GM19043 (cell line): ENCODE results near the gene RPL26.
"Not testable (repeated sequence)": the region's sequence is repeated elsewhere in the genome, so short reads cannot be mapped to it uniquely, and the experiment has no call there.

Experiments used
- ATAC-seq: cut with Tn5 transposase; IDR thresholded peaks from one replicate; pipeline ENCODE4 v1.9.1; 2021; ENCODE audit warnings: low read depth; ENCODE audit not compliant: unreplicated experiment

The RPL26 gene

DNA sequence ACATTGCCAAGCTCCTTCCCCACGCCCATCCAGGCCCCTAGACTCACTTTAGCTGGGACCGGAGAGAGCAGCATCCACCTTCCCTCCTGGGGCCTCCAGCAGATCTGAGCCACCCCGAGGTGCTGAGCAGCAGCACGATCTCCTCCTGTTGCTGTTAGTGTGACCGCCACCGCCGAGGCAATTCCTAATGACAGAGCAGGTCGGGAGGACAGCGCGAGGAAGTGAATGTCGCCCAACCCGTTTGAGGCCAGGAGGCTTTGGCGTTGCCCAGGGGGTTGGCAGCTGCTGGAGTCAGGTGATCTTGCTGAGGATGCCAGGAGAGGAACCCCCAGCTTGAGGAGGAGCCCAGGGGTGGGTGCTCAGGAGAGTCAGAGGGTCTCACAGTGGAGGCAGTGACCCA is 14.6 kb upstream of the RPL26 start, which contains the start of gene RNF222:
Gene RNF222 (minus strand): TSS at position 192 of the 400 bp plus-strand sequence. CDS start 4,366 bp downstream, outside the sequence.
- ATAC-seq, result no peak

DNA sequence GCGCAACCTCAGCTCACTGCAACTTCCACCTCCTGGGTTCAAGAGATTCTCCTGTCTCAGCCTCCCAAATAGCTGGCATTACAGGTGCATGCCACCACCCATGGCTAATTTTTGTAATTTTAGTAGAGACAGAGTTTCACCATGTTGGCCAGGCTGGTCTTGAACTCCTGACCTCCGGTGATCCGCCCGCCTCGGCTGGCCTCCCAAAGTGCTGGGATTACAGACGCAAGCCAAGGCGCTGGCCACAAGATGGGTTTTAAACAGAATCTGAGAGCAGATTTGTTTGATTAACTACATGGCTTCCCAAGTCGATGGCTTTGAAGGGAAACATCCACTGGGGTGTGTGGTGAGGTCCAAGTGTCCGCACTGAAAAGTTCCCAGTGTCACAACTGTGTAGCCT is 11.5 kb upstream of the RPL26 start:
- ATAC-seq, result not testable (repeated sequence)

DNA sequence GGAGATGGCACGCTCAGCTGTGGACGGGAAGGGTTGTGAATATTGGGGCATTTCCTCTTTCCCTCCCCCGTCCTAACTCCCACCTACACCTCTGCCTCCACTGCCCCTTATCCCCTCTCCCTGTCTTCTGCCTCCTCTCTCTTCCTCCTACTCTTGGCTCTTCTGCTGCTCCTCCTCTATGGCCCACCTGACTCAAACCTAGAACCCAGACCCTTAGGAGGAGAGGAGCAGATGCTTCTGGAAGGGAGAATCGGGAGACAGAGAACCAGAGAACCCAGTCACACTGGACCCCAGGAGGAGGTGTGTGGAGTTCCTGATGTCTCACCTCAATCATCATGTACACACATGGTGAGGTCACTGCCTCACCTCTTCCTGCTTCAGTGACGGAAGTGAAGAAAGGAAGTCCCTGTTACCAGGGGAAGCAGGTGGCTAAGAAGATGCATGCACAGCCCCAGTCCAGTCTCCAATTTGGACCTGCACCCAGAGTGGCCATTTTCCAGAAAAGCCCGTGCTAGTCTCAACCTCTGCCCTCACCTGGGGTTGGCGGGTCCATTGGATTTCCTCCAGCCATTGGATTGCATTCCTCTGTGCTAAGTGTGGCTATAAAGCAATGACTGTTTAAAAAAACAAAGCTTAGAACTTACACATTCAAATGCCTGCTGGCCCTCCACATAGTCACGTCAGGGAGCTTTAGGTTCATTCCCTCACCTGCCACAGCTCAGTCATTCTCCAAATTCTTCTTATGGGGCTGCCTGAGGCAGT is 10.7 kb upstream of the RPL26 start:
- ATAC-seq, result no peak

DNA sequence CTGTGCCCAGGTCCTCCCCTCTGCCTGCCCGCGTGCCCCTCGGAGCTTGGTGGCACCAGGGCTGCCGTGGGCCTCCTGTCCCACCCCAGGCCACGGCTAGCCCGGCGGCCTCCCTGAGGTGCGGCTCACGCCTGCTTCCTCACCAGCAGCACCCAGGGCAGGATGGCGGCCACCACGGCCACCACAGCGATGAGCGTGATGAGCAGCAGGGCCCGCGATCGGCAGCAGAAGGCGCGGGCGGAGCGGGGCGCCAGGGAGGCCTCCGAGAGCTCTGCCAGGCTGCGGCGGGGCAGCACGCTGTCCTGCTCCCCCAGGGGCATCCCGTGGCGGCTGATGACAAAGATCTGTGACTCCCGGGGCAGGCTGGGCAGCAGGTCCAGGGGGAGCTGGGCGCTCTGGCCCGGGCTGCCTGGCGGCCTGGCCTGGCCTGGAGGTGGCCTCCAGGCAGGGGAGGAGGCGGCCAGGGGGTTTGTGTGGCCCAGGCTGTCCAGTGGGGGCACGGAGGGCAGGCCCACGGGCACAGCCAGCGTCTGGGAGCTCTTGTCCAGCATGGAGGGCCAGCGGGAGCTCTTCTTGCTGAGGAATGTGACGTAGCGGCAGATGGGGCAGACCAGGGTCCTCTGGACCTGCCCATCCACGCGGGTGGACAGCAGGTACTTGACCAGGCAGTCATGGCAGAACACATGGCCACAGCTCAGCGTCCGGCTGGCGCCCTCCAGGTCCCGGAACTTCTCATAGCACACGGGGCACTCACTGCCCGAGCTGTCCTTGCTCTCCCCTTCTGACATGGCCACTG is 9.9 kb upstream of the RPL26 start:
- no peak for ATAC-seq

DNA sequence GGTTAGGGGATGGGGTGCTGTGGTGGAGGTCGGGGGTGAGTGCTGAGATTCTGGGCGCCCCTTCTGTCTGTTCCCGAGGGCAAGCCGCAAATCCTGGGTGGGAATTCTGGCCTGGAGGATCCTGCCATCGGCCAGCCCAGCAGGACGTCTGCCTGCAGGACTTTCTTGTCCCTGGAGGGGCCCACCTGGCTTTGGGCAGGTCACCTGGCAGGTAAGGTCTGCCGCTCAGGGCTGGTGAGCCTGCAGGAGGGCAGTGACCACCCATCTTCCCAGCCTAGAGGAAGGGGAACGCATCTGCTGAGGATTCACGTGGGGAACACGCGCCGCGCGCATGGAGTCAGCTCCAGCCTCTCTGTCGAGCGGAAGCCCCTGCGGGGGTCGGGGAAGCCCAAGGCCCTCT is 9.3 kb upstream of the RPL26 start:
- no peak for ATAC-seq

DNA sequence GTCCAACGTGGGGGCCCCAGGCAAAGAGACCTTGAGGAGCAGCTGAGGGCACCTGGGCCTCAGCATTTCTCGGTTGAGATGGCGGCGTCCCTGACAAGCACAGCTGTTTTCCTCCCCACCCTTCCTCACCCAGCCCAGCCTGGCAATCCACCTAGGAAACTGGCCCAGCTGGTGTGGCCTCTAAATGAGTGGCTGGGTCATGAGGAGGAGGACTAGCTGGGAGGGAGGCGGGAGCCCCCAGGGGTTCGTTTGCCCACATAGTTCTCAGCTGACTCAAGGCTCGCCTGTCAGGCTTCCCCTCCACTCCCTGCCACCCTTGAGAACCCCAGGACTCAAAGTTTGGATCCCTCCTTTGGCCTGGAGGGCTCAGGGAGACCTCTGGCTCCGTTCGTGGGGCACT is 8.7 kb upstream of the RPL26 start:
- ATAC-seq, result no peak

DNA sequence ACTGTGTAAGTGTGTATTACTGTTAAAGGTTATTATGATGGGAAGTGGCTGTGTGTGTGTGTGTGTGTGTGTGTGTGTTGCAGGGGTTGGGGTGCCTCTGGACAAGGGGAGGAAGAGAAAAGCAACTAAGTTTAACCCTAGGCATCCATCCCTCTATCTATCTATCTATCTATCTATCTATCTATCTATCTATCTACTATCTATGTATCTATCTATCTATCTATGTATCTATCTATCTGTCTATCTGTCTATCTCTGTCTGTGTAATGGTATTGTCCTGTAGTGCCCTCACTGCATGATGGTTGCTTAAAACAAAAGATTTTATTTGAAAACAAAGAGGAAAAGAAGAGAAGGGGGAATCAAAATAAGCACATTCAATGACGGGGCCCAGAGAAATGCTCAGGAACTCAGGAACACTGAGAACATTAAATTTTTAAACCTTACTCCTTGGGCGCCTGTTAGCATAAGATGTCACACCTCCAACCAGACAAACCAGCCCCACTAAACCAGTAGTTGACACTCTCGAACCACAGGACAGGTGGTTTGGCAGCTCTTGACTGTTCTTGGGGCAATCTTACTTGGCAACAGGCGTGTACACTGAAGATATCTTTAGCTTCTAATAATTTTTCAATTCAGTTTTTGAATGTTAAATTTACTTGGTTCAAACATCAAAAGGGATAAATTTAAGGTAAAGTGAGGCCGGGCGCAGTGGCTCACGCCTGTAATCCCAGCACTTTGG is 5.1 kb upstream of the RPL26 start:
- ATAC-seq, result no peak

DNA sequence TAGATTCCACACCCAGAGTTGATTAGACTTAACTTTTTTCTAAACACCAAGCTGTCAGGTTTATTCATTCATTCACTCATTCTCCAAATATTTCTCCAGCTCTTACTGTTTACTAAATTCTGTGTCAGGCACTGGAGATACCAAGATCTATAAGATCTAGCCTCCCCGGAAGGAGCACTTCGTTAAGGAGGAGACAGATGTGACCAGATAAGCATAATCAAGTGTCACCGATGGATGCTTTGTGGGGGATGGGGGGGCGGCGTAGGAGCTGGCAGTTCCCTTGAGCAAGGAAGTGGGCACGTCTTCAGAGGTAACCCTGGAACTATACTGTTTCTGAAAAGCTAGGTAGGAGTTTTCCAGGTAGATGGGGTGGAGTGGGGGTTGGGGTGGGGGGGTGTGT is 3.8 kb upstream of the RPL26 start:
- no peak for ATAC-seq

DNA sequence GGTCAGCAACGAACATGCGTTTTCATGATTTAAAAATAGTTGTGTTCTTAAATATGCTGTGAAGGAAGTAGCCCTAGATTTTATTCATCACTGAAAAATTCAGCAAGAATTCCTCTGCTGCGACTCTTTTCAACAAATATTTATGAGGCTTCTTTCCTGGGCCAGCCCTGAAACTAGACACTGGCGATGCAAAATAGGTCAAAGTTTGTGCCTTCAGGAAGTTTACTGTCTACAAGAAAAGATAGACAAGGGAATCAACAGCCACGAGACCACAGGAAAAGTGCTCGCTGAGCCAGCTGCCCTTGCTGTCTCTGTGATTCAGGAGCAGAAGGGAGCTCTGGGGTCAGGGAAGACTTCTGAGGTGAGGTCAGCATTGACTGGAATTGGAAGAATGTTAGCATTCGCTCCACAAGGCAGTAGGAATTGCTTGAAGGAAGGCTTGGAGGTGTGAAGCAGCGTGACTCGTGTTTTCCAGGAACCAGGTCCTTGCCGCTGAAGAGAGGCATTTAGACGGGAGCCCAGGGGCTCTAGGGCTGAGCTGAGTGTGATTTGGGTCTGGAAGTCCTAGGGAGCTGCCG is 1.9 kb upstream of the RPL26 start:
- no peak for ATAC-seq

DNA sequence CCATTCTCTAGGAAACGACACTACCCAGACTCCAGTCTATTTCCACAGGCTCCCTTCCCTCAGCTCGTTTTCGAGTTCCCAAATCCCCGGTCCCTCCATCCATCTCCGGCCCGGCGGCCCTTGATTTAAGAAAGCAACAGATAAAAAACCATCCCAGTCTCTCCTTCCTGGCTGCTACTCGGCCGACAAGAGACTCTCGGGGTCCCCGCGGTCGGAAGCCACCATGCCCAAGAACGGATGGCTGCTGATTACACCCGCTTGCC is 182 bp downstream of the RPL26 start:
- no peak for ATAC-seq

DNA sequence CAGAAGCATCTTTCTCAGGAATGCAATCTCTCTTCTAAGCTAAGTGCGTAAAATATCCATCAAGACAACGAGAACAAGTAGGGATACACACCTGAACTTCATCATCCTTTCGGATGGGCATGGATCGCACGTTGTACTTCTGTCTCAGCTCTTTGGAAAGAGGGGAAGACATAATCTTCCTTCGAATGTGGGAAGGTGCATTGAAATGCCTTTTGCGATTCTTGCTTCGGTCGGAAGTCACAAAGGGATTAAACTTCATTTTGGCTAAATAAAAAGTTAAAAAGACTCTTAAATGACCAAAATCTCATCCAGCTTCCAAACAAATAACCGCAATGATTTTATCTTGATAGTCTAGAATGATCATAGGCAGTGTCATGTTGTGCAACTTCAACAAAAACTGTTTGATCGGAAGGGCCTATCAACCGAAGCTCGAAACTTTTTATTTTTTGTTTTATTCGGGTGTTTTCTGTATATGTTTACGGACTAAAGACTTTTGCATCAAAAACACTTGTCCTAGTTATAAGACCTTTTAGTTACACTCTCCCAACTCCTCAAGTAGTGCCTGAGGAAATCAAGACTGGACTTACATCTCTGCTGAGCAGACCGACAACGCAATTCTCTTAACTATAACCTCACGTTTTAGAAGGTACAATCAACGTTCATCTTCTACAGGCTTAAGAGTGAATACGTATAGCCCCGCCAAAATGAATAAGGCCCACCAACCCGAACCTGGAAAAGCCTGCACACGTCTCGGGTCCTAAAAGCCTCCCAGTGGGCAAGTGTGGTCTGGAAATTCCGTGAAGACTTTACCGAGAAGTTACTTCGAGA is 727 bp downstream of the RPL26 start:
- ATAC-seq, result no peak

DNA sequence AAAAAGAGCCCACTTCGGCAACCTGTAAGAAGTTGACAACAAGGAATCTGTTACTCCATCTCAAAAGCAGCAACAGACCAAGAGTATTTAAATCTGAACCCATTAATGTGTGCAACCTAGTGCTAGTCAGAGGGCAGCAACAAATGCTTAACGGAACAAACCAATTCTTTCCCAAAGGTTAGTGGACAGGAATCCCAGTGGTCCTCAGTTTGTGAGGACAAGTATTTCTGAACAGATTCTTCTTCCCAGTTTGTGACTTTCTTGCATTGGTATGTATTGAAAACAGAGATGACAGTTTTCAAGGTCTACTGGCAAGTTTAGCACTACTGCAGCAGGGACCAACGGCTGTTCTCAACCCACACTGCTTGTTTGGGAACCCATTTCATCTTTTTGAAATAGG is 2.9 kb downstream of the RPL26 start:
- ATAC-seq, result no peak

DNA sequence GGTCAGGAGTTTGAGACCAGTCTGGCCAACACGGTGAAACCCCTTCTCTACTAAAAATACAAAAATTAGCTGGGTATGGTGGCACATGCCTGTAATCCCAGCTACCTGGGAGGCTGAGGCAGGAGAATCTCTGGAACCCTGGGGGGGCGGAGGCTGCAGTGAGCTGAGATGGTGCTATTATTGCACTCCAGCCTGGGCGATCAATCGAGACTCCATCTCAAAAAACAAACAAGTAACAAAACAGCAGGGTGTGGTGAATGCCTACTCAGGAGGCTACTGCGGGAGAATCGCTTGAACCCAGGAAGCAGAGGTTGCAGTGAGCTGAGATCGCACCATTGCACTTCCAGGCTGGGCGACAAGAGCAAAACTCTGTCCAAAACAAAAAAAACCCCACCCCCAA is 4.9 kb downstream of the RPL26 start:
- not testable (repeated sequence) for ATAC-seq

DNA sequence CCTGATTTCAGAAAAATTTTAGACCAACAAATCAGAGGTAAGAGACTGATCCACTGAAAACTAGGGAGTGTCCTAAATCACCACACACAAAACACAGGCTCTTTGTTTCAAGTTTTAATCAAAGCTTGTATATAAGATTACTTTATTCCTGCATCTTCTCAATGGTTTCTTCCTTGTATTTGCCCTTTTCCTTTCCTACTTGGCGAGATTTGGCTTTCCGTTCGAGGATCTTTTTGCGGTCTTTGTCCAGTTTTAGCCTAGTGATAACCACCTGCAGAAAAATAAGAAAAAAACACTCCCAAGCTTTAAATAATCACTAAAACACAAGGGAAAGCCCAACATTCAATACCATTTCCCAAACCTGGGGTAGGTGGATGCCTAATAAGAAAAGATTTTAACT is 5.6 kb downstream of the RPL26 start:
- ATAC-seq, result no peak

DNA sequence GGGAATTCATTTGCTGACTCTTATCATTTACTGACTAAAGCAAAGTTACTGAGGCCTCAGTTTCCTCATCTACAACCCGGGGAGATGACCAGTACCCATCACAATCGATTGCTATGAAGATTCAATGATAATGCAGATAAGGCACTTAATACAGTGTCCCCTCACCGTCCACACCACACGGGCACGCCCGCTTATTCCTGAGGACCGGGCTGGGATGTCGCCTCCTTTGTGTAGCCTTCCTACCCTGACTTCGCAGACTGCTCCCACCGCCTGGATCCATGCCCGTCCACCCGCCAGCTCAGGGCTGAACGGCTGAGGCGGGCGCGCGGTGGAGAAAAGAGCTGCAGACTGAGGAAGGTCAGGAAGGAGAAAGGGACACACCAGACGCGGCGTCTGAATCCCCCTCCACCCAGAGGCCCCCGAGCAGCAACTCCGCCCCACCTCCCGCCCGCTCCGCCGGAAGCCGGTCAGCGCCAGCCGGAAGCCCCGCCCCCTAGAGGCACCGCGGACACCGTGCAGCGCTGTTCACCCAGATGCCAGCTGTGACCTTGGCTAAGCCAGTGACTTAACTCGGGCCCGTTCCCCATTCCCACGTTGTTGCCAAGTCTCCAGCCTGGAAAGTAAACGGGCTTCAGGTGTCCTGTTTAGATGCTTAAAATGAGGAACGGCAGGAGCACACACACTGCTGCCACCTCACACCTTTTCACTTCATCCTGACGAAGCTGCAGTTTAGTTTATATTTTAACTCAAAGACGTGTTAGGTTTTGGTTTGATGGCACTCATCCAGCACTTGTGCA is 6.5 kb downstream of the RPL26 start, which contains the start of gene KRABD2:
Gene KRABD2 (minus strand): TSS at position 434 of the 797 bp plus-strand sequence.
- no peak for ATAC-seq

DNA sequence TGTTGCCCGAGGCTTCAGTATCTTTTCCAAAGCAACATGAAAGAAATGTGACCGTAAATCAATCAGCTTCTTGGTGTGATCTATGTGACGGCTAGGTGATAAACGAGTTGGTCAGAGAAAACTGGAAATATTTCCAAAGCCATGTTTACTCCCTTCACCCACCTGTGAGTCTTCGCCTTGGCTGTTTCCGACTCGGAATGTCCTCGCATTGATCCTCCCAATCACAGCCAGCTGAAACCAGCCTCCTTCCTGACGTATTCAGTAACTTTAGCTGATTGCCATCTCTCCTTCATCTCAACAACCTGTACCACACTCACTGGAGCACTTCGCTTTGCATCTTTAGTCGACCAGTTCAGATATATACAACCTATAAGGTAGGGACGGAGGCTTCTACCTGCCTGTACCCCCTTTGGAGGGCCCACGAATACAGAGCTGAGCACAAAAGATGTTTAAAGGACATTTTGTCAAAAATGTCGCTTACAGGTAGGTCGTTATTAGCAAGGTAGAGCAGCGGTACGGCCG is 7.2 kb downstream of the RPL26 start:
- no peak for ATAC-seq

DNA sequence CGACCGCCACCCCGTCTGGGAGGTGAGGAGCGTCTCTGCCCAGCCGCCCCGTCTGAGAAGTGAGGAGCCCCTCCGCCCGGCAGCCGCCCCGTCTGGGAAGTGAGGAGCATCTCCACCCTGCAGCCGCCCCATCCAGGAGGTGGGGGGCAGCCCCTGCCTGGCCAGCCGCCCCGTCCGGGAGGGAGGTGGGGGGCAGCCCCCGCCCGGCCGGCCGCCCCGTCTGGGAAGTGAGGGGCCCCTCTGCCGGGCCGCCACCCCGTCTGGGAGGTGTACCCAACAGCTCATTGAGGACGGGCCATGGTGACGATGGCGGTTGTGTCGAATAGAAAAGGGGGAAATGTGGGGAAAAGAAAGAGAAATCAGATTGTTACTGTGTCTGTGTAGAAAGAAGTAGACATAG is 9.1 kb downstream of the RPL26 start:
- ATAC-seq, result not testable (repeated sequence)

DNA sequence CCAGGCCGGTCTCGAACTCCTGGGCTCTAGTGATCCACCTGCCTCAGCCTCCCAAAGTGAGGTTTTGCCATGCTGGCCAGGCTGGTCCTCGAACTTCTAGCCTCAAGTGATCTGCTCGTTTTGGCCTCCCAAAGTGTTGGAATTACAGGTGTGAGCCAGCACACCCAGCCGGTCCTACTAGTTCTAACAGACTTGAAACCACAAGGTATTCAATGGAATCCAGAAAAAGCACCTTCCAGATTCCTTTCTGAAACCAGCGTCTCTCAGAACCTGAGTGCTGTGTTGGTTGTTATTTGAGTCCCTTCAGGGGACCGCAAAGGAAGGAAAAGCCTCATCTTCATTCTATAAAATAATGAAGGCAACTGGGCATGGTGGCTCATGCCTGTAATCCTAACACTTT is 10.6 kb downstream of the RPL26 start:
- ATAC-seq, result no peak

DNA sequence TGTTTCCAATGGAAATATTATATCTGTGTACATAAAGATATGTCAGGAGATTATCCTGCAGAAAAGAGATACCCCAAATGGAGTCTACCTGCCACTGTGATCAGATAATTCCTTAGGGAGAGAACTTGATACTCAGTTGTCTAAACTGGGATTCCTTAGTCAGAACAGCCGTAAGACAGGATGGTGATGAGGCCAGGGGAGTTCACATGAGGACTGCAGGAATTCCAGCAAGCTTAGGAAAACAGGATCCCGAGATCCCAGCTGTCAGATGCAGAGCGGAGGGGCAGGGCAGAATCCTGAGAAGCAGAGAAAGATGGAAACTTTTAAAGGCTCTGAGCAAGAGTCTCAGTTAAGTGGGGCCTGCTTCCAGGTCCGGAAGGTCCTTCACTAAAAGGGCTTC is 11.2 kb downstream of the RPL26 start:
- ATAC-seq, result no peak
